Stomach (tissue), 4 donors: Measurements from ENCODE around the gene NTRK3.

Experiments used
- CTCF ChIP-seq, 7 experiments: fragments of 450-650 bp in 4 of 7; fragments of 200-600 bp in 3 of 7; sonication (generic) in 3 of 7; IDR thresholded peaks; one replicate each; pipeline ENCODE4 v1.5.1; 2016 to 2019; ENCODE audit warnings: antibody characterized with exemption in 7 of 7, control low read depth in 2 of 7, mild to moderate bottlenecking in 1 of 7
- EP300 ChIP-seq: sonication (generic); formaldehyde crosslinking; IDR thresholded peaks from one replicate; pipeline ENCODE4 v1.6.1; 2017; ENCODE audit warnings: antibody characterized with exemption
- POLR2A ChIP-seq, 4 donors: fragments of 450-650 bp; IDR thresholded peaks; one replicate each; pipeline ENCODE4 v1.6.1; 2016; ENCODE audit warnings: antibody characterized with exemption in 4 of 4, control low read depth in 2 of 4, mild to moderate bottlenecking in 1 of 4, moderate library complexity in 1 of 4
- POLR2AphosphoS5 ChIP-seq, 3 donors: sonication (generic); formaldehyde crosslinking; IDR thresholded peaks; one replicate each; pipeline ENCODE4 v1.6.1; 2016; ENCODE audit warnings: antibody characterized with exemption in 3 of 3

- no peak for TF ChIP-seq EP300
- TF ChIP-seq CTCF (IDR thresholded peaks at IDR 0.05): no peak
- no peak for TF ChIP-seq POLR2A (IDR thresholded peaks at IDR 0.05)
- no peak for TF ChIP-seq POLR2AphosphoS5 (IDR thresholded peaks at IDR 0.05)
Measured at GRCh38 chr15:87977907-87978306, 278.6 kb downstream of the NTRK3 start.
